ENCODE data around the gene NSUN7.

The NSUN7 gene

DNA sequence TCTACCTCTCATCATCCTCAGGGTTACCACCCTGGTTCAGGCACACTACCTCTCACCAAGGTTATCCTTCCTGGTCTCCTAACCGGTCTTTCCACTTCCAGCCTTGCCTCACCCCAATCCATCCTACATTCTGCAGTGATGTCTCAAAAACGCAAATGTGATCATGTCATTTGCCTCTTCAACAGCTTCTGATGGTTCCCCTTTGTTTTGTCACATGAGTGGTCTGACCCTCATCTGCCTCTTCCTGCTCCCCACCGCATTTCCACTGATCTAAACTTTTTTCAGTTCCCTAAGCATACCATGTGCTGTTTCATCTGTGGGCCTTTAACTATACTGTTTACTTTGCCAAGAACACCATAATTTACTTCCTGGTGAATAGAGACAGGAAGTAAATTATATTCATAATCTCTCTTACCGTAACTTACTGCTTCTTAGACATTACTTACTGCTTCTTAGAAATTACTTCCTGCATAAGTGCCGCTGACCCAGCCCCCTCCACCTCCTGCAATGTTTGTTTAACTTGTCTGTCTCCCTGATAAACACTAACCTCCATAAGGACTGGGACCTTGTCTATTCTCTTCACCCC is 27.1 kb upstream of the NSUN7 start:
- Mint-ChIP-seq H3K4me3 (no peak overlapping the region), H3K36me3 (peaks cover 2% of the 10 kb centered on the region), H3K27me3 (peaks cover 4% of the 10 kb centered on the region), H3K9me3 (no peaks in the 10 kb centered on the region), H3K27ac (no peak overlapping the region), H3K4me1 (peaks cover 16% of the 10 kb centered on the region)
- CTCF ChIA-PET, result interaction anchor here (0.6 to 2.2 kb wide), 3 partner anchors 9 to 405 kb away, joined by 3 to 6 read pairs (median 3); no protein-coding TSS in a partner anchor
- peak; percentile 55 for DNase-seq

DNA sequence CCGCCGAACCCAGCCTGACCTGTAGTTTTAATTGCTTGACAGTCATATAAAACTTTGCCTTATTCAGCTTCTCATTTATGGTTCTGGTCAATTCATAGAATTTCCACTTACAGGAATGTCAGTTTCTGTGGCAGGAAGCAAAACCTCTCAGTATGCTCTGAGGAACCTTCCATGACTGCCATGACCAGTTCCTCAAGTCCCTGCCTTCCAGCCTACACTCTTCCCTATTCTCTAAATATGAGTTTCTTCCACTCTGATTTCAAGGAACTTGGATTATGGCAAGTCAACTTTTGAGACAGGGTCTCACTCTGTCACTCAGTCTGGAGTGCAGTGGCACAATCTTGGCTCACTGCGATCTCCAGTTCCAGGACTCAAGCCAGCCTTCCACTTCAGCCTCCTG is 26.0 kb upstream of the NSUN7 start:
- Mint-ChIP-seq H3K9me3 (no peaks in the 10 kb centered on the region), H3K27me3 (peaks cover 5% of the 10 kb centered on the region), H3K4me3 (no peak overlapping the region), H3K36me3 (peaks cover 2% of the 10 kb centered on the region), H3K27ac (no peak overlapping the region), H3K4me1 (peaks cover 14% of the 10 kb centered on the region)
- CTCF ChIA-PET, result interaction anchor here (1.1 kb wide), 1 partner anchor 12 kb away, joined by 3 read pairs; no protein-coding TSS in a partner anchor
- DNase-seq, result no peak

DNA sequence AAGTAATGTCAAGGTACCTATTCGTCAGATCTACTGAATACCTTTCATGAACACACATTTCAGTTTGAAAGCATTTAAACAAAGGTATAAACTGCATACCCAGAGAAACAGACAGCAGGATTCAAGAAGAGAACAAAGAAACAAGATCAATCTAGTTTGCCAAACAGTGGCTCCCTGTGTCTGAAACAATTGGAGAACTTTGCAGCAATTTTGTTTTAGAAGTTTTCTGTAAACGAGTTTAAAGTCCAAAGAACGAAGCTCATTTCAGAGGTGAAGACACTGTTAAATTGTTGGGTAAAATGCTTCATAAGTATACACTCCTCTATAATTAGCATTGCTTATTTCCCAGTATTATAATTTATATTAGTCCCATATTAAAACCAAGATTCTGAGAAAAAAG is 21.4 kb upstream of the NSUN7 start:
- Mint-ChIP-seq H3K27me3 (peaks cover 12% of the 10 kb centered on the region), H3K36me3 (peaks cover 2% of the 10 kb centered on the region), H3K4me1 (peaks cover 26% of the 10 kb centered on the region), H3K9me3 (no peaks in the 10 kb centered on the region), H3K27ac (no peak overlapping the region), H3K4me3 (no peak overlapping the region)
- CTCF ChIA-PET, result no interaction called here
- no peak for DNase-seq

DNA sequence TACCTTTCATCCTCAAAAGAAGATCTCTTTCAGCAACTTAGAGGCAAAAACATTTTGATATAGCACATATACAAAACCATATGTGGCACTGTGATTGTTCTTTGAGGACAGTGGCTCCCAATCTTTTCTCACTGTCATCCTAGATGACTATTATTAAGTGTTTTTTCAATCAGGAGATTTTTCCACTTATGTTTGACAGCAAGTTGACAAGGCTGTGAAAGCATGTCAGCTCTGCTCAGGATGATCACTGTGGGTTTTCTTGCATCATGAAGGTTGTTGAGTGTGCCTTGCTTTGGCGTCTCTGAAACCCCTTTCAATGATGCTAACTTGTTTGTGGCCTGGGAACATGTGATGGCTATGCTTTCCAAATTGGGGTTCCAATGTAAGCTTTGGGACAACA is 20.2 kb upstream of the NSUN7 start:
- Mint-ChIP-seq H3K4me3 (no peak overlapping the region), H3K4me1 (peaks cover 19% of the 10 kb centered on the region), H3K36me3 (peaks cover 2% of the 10 kb centered on the region), H3K27ac (no peak overlapping the region), H3K9me3 (no peaks in the 10 kb centered on the region), H3K27me3 (peaks cover 16% of the 10 kb centered on the region)
- CTCF ChIA-PET, result interaction anchor here (0.6 kb wide), 1 partner anchor 184 kb away, joined by 3 read pairs; no protein-coding TSS in a partner anchor
- no peak for DNase-seq

DNA sequence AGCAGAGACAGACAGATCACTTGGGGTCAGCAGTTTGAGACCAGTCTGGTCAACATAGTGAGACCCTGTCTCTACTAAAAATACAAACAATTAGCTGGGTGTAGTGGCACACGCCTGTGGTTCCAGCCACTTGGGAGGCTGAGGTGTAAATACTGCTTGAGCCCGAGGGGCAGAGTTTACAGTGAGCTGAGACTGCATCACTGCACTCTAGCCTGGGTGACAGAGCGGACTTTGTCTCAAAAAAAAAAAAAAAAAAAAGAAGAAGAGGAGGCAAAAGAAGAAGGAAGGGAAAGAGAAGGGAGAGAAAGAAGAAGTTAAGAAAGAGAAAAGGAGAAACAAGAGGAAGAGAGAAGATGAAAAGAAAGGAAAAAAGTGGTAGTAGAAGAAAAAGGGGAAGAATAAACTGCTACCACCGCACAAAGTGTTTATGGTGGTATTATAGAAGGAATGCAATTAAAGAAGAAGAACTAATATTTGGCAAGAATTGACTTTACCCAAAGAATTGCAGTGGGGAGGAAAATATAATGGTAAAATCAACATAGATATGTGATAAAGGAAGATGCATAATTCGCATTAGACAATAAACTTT is 19.6 kb upstream of the NSUN7 start:
- Mint-ChIP-seq H3K27me3 (peaks cover 16% of the 10 kb centered on the region), H3K36me3 (no peaks in the 10 kb centered on the region), H3K9me3 (no peaks in the 10 kb centered on the region), H3K4me1 (peaks cover 23% of the 10 kb centered on the region), H3K4me3 (no peak overlapping the region), H3K27ac (no peak overlapping the region)
- CTCF ChIA-PET, result no interaction called here
- DNase-seq, result no peak

DNA sequence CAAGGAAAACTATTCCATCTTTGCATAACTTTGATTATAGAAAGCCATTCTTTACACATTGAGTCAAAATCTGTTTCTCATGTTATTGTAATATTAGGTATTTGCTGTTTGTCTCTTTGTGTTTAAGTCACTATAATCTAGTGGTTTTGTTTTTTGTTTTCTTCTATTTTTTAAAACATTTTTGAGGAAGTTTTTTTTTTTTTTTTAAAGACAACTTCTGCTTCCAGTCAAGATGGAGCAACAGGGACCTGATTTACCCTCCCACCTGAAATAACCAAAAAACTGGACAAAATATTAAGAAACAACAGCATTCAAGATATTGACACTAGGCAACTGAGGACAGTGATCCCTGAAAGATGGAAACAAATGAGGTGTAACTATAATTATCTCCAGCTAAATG is 18.4 kb upstream of the NSUN7 start:
- Mint-ChIP-seq H3K4me3 (no peak overlapping the region), H3K9me3 (no peaks in the 10 kb centered on the region), H3K27me3 (peaks cover 16% of the 10 kb centered on the region), H3K27ac (no peak overlapping the region), H3K36me3 (no peaks in the 10 kb centered on the region), H3K4me1 (peaks cover 23% of the 10 kb centered on the region)
- DNase-seq, result no peak
- CTCF ChIA-PET, result interaction anchor here (0.6 to 8.6 kb wide), 2 partner anchors 9 to 111 kb away, joined by 3 to 117 read pairs; no protein-coding TSS in a partner anchor

DNA sequence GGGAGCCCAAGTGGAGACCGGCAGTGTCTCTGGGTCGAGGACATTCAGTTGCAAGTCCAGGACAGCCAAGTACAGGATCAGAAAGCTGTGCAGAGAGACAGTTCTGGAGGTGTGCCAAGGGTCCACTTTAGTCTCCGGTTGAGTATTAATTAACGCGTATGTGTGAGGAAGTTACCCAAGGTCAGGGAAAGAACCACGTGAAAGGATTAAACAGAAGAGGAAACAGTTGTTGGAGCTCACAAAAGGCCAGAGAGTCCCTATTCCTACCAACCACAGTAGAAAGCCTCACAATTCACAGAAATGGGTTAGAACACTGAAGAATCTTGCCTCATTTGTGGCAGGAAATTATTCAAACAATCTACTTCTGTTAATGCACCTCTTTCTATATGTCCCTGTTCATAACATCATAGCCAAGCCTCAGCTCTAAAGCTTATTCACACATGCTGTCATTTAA is 17.9 kb upstream of the NSUN7 start:
- Mint-ChIP-seq H3K4me1 (peaks cover 23% of the 10 kb centered on the region), H3K4me3 (no peak overlapping the region)

DNA sequence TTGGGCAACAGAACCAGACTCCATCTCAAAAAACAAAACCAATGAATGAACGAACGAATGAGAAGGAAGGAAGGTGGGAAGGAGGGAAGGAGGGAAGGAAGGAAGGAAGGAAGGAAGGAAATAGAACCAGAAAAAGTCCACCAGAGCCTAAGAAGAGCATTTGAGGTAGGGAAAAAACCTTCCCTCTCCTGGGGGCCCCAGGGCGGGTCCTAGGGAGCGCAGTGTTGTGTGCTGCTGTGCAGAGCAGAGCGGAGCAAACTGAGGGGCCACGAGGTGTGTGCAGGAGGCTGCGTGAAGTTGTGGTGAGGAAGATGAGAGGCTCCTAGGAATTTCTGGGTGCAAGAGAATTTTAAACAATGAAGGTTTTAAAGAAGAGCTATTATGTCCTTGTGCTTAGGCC is 16.0 kb upstream of the NSUN7 start:
- H3K9me3 Mint-ChIP-seq, result no peaks in the 10 kb centered on the region
- H3K4me1 Mint-ChIP-seq, result peaks cover 23% of the 10 kb centered on the region
- CTCF ChIA-PET, result interaction anchor here (0.6 to 8.6 kb wide), 5 partner anchors 108 to 988 kb away, joined by 3 to 117 read pairs (median 4); no protein-coding TSS in a partner anchor
- H3K27me3 Mint-ChIP-seq, result peaks cover 25% of the 10 kb centered on the region
- no peak overlapping the region for H3K4me3 Mint-ChIP-seq
- no peak for DNase-seq
- H3K36me3 Mint-ChIP-seq, result no peaks in the 10 kb centered on the region
- H3K27ac Mint-ChIP-seq, result no peak overlapping the region

More for the DNA sequence above, 17.9 kb upstream of the NSUN7 start:
- Mint-ChIP-seq H3K27me3 (peaks cover 16% of the 10 kb centered on the region), H3K36me3 (no peaks in the 10 kb centered on the region), H3K27ac (peak overlapping the region; percentile 7), H3K9me3 (no peaks in the 10 kb centered on the region)
- CTCF ChIA-PET, result interaction anchor here (0.6 to 8.6 kb wide), 5 partner anchors 9 to 340 kb away, joined by 3 to 117 read pairs (median 3); no protein-coding TSS in a partner anchor
- no peak for DNase-seq

DNA sequence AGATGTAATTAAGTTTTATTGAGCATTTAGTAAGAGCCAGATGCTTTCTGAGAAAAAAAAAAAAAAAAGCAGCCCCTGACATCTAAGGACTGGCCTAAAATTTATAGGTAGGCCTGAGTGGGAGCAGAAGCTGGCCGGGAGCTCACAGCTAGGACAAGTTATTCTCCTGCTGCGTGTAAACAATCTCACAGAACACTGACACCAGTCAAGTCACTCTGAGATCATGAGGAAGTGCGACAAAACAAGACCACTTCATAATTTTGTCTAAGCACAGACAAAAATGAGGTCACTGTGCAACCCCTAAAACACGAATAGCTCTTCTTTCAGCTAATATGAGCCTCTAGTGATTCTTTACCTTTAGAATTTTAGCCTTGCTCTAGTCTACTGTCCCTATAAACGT is 15.3 kb upstream of the NSUN7 start:
- Mint-ChIP-seq H3K27ac (no peak overlapping the region), H3K36me3 (no peaks in the 10 kb centered on the region), H3K9me3 (no peaks in the 10 kb centered on the region), H3K27me3 (peaks cover 21% of the 10 kb centered on the region), H3K4me1 (peaks cover 23% of the 10 kb centered on the region), H3K4me3 (no peak overlapping the region)
- no peak for DNase-seq
- CTCF ChIA-PET, result interaction anchor here (0.8 to 8.6 kb wide), 5 partner anchors 11 to 409 kb away, joined by 3 to 117 read pairs (median 4); no protein-coding TSS in a partner anchor

DNA sequence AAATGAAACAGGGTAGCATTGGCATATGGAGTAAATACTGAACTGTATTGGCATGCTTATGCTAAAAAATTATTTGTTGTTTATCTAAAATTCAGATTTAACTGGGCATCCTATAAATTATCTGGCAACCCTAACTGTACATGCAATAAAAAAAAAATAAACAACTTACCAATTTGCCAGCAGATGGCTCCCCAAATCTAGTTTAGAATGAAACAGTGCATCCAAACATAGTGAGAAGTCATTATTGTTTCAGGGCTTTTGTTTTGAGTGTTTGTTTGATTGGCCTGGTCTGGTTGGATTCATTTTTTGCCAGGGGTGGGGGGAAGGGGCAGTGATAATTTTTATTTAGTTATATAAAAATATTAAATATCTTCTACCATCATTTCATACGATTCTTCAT is 12.8 kb upstream of the NSUN7 start:
- Mint-ChIP-seq H3K4me3 (no peak overlapping the region), H3K27ac (no peak overlapping the region), H3K27me3 (peaks cover 19% of the 10 kb centered on the region), H3K4me1 (peaks cover 16% of the 10 kb centered on the region), H3K9me3 (no peaks in the 10 kb centered on the region), H3K36me3 (no peaks in the 10 kb centered on the region)
- CTCF ChIA-PET, result interaction anchor here (0.7 to 8.6 kb wide), 10 partner anchors 100 to 412 kb away, joined by 3 to 117 read pairs (median 4); no protein-coding TSS in a partner anchor
- DNase-seq, result no peak

DNA sequence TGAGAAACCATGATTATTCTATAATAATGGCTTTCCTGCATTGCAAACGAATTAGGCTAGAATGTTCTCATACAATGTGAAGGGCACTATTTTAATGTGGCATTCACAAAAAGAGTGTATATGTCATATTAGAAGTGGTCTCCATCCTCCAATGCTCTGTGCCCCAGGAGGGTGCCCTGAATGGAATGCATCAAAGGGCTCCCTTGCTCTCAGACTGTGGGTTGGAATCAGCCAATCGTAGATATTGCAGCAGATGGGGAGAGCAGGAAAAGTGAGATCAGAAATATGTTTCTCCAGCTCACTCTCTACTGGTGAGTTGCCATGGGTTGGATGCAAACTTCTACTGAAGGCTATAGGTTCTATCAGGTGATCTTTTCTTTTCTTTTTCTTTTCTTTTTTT is 11.9 kb upstream of the NSUN7 start:
- Mint-ChIP-seq H3K27me3 (peaks cover 20% of the 10 kb centered on the region), H3K4me3 (no peak overlapping the region), H3K4me1 (peaks cover 6% of the 10 kb centered on the region), H3K9me3 (no peaks in the 10 kb centered on the region), H3K36me3 (no peaks in the 10 kb centered on the region), H3K27ac (no peak overlapping the region)
- no peak for DNase-seq
- CTCF ChIA-PET, result interaction anchor here (1.0 to 8.6 kb wide), 5 partner anchors 99 to 187 kb away, joined by 3 to 117 read pairs (median 5); no protein-coding TSS in a partner anchor

DNA sequence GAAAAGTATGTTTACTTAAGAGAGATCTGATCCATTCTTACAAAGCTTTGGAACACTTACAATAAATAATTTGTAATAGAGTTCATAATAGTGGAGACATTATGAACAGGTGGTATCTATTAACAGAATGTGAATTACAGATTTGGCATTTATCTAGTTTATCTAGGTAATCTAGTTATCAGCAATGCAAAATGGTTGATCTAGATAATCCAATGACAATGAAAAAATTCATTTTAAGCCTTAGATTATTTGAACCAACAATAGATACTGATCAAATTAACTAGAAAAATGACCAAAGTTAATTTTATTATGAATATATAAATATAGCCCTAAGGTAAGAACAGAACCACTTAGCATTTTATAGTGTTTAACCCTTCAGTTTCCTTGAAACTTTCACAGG is 10.4 kb upstream of the NSUN7 start:
- CTCF ChIA-PET, result interaction anchor here (0.6 to 8.6 kb wide), 6 partner anchors 32 to 620 kb away, joined by 3 to 117 read pairs (median 3); no protein-coding TSS in a partner anchor
- no peaks in the 10 kb centered on the region for H3K9me3 Mint-ChIP-seq
- H3K4me1 Mint-ChIP-seq, result peaks cover 4% of the 10 kb centered on the region

DNA sequence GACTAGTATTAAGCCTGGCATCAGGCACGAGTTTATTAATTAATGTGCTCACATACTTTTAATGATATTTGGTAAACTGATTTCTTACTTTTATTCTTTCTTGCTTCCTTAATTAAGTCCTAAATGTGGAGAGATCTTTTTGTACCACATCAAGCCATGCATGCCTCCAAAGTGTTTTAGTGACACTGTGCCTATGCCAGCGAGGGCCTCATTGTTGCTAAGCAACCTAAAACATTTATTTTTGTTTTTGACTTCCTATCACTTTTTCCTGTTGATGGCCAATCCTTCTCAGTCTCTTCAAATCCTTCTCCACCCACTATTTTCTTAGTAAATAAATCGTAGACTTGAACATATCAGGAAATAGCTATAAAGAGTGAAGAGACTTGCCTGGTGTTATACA is 5.5 kb upstream of the NSUN7 start:
- Mint-ChIP-seq H3K4me1 (no peaks in the 10 kb centered on the region), H3K27me3 (peaks cover 33% of the 10 kb centered on the region), H3K4me3 (no peak overlapping the region), H3K27ac (no peak overlapping the region), H3K36me3 (no peaks in the 10 kb centered on the region), H3K9me3 (no peaks in the 10 kb centered on the region)
- no peak for DNase-seq
- CTCF ChIA-PET, result interaction anchor here (1.0 kb wide), 1 partner anchor 97 kb away, joined by 3 read pairs; no protein-coding TSS in a partner anchor

More for the DNA sequence above, 10.4 kb upstream of the NSUN7 start:
- peaks cover 21% of the 10 kb centered on the region for H3K27me3 Mint-ChIP-seq
- no peak overlapping the region for H3K27ac Mint-ChIP-seq
- no peak for DNase-seq
- no peaks in the 10 kb centered on the region for H3K36me3 Mint-ChIP-seq
- H3K4me3 Mint-ChIP-seq, result no peak overlapping the region

DNA sequence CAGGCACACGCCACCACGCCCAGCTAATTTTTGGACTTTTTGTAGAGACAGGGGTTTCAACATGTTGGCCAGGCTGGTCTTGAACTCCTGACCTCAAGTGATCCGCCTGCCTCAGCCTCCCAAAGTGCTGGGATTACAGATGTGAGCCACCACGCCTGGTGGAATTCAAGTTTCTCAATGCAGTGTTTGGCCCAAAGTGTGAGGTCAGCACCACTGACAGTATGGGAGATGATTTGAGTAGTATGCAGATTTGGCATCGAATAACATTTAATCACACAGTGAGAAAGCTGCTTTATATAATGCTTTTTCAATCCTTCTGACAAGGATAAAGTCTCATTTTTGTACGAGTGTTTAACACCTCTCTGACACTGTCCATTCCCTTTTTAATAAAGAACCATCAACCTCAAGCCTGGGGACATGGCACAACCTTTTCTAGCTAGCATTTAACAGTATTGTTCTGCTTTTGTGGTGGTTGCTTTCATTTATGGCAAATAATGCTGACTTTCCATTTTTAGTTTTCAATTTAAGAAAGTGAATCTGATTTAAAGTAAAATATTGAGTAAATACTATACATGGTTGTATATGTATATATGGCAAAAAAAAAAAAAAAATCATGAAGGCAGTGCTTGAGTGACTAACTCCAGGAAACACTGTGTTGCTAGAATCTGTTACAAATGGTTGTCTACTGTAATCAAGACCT is 4.3 kb upstream of the NSUN7 start:
- Mint-ChIP-seq H3K4me1 (peaks cover 4% of the 10 kb centered on the region), H3K4me3 (no peak overlapping the region), H3K27me3 (peaks cover 41% of the 10 kb centered on the region), H3K27ac (no peak overlapping the region), H3K36me3 (no peaks in the 10 kb centered on the region), H3K9me3 (no peaks in the 10 kb centered on the region)
- DNase-seq, result no peak
- CTCF ChIA-PET, result interaction anchor here (0.7 to 1.4 kb wide), 2 partner anchors 10 to 125 kb away, joined by 3 read pairs; no protein-coding TSS in a partner anchor

Data from activated naive CD4-positive, alpha-beta T cell treated with anti-CD3 and anti-CD28 coated beads, Interleukin-2, amount 10 ng/mL, durations not matched to agents 7 days and 5 days (primary cell).